Inflammatory macrophage treated with lipopolysaccharide for 1 hour (primary cell): ENCODE results near the gene TMEM232.
A peak's percentile ranks its signal among the peaks of the same experiment; 100 is the strongest.
"Not testable (repeated sequence)": the region's sequence is repeated elsewhere in the genome, so short reads cannot be mapped to it uniquely, and the experiment has no call there.

ENCODE experiments used
- DNase-seq, 2 donors: peaks; one replicate each; pipeline ENCODE4 v3.0.0-alpha.2; 2020 to 2022

The TMEM232 gene

DNA sequence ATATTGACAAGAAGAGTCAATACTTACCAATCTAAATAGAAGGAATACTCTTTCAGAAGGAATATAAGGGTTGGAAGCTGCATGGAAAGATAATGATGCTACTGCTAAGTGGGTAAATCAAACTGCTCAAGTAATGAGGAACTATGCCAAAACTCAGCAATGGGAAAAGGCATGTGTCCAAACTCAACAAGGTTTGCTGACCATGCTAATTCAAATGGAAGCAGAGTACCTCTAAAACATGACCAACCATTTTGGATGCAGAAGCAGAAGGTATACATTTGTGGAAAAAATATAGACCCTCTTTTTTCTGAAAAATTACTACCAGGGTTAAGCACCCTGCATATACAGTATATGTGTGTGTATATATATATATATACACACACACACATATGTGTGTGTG lies 21.1 kb downstream of the TMEM232 start:
- no peak for DNase-seq

- no peak for DNase-seq
Observed at GRCh38 chr5:110703481-110703880, 23.0 kb downstream of the TMEM232 start.

GRCh38 chr5:110702704-110703103 lies 23.8 kb downstream of the TMEM232 start:
- DNase-seq, result no peak

DNA sequence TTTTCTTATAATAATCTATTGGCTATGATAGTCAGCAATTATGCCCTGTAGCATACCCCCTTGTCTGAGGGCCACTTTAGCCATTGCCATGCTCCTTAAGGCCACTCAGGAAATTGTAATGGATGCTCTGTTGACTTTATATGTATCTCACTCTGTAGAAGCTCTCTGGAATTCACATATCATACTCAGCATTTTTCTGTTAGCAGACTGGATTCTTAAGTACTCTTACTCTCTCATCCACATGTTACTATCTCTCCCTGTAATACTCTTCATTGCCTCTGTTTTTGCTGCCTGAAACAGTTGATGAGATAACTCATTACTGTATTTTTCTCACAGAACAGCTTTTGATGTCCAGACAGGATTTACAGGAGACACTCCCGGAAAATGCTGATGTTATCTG lies 24.2 kb downstream of the TMEM232 start:
- DNase-seq, result no peak

DNA sequence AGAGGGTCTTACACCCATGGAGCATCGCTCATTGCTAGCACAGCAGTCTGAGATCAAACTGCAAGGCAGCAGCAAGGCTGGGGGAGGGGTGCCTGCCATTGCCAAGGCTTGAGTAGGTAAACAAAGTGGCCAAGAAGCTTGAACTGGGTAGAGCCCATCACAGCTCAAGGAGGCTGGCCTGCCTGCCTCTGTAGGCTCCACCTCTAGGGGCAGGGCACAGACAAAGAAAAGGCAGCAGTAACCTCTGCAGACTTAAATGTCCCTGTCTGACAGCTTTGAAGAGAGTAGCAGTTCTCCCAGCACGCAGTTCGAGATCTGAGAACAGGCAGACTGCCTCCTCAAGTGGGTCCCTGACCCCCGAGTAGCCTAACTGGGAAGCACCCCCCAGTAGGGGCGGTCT lies 33.8 kb downstream of the TMEM232 start:
- DNase-seq, result not testable (repeated sequence)

DNA sequence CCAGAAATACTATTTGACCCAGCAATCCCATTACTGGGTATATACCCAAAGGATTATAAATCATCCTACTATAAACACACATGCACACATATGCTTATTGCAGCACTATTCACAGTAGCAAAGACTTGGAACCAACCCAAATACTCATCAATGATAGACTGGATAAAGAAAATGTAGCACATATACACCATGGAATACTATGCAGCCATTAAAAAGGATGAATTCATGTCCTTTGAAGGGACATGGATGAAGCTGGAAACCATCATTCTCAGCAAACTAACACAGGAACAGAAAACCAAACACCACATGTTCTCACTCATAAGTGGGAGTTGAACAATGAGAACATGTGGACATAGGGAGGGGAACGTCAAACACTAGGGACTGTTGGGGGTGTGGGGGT lies 35.9 kb downstream of the TMEM232 start:
- DNase-seq, result not testable (repeated sequence)

DNA sequence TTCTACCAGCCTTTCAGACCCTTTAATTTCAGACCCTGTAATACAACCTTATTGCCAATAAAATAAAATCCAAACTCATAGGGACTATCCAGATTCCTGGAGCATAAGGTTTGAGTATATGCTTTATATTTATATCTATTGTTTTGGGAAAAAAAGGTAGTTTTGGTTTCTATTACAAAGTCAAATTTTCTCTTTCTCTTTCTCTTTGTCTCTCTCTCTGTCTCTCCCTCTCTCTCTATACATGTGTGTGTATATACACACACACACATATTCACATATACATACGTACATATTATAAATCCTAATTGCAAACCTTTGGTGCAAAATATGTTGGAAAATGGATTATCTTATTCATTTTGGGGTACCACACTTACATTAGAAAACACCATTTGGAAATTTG lies 39.0 kb downstream of the TMEM232 start:
- no peak for DNase-seq

DNA sequence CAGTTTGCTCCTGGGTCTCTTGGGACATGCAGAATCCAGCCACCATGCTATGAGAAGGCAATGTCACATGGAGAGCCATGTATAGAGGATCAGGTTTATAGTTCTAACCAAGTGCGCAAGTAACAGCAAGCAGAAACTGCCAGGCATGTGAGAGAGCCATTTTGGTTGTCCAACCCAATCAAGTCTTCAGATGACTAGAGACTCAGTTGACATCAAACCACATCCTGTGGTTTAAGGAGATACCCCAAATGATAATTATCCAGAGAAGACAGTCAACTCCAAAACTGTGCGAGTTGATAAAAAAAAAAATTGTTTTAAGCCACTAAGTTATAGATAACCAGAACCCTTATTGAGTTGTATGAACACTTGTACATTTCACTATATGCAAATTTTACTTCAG lies 40.2 kb downstream of the TMEM232 start:
- no peak for DNase-seq

- DNase-seq, result no peak
Observed at GRCh38 chr5:110681953-110682352, 44.5 kb downstream of the TMEM232 start.

GRCh38 chr5:110681109-110681508 lies 45.4 kb downstream of the TMEM232 start:
- no peak for DNase-seq

- DNase-seq, result not testable (repeated sequence)
Observed at GRCh38 chr5:110676554-110676953, 49.9 kb downstream of the TMEM232 start.

DNA sequence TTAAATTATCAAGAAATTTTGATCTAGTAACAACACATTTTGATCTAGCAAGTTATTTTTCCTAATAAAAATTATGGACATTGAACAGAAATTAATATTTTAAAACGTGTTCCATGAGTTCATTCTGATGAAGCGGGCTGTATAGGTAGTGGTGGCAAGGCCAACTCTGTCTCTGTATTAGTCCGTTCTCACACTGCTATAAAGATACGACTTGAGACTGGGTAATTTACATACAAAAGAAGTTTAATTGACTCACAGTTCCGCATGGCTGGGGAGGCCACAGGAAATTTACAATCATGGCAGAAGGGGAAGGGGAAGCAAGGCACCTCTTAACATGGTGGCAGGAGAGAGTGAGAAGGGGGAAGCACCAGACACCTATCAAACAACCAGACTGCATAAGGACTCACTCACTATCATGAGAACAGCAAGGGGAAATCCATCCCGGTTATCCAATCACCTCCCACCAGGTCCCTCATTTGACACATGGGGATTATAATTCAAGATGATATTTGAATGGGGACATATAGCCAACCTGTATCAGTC lies 61.2 kb downstream of the TMEM232 start:
- no peak for DNase-seq

DNA sequence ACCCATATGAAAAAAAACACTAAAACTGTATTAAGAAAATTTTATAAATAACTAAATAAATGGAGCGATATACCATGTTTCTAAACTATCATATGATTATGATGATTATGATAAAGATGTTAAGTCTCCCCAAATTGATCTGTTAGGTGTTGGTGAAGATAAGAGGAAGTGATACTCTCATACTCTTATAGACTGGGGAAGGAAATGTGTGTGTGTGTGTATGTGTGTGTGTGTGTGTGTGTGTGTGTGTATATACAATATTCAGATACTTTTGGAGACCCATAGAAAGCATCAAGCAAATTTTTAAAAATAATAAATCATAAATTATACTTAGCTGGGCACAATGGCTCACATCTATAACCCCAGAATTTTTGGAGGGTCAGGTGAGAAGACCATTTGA lies 62.9 kb downstream of the TMEM232 start:
- DNase-seq, result no peak

GRCh38 chr5:110658006-110658405 lies 68.5 kb downstream of the TMEM232 start:
- DNase-seq, result no peak

DNA sequence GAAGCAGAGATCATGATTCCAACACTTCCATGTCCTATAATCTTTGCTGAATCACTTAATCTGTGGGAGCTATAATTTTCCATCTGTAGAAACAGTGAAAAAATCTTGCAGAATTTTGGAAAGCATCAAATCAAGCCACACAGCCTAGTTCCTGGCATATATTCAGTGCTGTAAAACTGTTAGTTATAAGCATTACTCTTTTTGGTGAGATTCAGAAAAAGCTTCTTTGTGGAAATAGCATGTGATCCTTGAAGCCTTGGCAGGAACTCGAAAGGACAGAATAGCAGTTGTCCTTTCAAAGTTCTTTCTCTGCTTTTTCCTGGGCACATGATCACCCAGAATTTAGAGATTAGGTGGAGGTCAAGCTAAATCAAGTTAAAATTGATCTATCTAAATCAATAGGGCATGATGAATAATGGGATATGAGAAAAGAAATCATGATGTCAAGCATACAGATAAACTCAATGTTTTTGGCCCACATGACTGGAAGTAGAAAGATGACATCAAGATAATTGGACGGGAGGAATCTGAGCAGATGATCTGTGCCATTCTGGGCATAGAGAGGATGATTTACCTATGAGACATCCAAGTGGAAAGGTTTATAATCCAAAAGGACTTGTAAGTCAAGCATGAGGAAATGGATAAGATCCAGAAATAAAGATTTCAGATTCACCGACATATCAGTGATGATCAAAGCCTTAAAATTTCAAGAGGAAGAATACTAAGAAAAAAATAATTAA lies 73.1 kb downstream of the TMEM232 start:
- no peak for DNase-seq

DNA sequence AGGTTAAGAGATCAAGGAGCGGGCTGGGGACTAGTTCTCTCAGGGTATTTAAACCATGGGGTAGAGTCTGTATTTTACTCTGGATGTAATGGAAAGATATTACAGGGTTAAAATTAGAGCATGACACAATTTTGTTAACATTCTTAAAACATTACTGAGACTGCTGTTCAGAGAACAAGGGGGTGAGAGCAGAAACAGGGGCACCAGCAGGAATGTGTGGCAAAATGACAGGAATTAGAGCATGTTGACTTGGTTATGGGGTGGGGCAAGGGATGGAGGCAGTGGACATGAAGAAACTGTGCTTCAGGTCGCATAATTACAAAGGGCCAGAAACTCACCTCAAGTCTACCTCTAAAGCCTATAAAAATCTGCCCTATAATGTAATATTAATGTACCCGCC lies 75.0 kb downstream of the TMEM232 start:
- no peak for DNase-seq

- no peak for DNase-seq
Observed at GRCh38 chr5:110644357-110644756, 82.1 kb downstream of the TMEM232 start.

DNA sequence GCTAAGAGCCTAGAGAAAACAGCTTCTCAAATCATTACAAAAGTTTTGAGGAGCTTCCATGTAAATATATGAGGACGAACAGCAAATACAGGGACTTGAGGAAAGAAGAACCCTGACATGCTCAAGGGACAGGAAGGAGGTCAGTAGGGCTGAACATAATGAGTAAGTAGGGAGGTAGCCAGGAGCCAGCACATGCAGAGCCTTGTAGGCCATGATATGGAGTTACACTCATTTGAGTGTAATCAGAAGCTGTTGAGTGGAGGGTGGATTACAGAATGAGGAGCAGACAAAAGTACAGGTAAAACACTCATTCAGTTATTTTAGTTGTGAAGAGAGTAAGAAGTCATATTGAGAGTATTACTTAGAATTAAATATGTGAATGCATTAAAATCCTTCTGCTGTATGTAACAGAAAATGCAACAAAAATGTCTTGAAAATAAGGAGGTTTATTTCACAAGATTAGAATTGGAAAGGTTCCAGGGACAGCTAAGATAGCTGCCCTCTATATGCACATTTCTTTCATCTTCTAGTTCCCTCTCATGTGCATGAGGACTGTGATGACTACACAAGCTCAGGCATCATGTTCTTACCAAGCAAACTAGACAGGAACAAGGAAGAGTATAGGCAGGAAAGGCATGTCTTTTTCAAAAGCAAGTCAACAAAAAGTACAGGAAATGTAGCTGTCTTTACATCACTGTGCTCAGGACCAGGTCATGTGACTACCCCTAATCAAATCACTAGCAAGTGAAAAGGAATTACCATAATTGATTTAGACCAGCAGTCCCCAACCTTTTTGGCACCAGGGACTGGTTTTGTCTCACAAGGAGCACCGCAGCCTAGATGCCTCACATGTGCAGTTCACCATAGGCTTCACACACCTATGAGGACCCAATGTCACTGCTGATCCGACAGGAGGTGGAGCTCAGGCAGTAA lies 87.2 kb downstream of the TMEM232 start:
- DNase-seq, result no peak

- DNase-seq, result no peak
Observed at GRCh38 chr5:110634475-110634874, 92.0 kb downstream of the TMEM232 start.

- DNase-seq, result no peak
Observed at GRCh38 chr5:110631236-110631635, 95.2 kb downstream of the TMEM232 start.

- no peak for DNase-seq
Observed at GRCh38 chr5:110630350-110630749, 96.1 kb downstream of the TMEM232 start.

DNA sequence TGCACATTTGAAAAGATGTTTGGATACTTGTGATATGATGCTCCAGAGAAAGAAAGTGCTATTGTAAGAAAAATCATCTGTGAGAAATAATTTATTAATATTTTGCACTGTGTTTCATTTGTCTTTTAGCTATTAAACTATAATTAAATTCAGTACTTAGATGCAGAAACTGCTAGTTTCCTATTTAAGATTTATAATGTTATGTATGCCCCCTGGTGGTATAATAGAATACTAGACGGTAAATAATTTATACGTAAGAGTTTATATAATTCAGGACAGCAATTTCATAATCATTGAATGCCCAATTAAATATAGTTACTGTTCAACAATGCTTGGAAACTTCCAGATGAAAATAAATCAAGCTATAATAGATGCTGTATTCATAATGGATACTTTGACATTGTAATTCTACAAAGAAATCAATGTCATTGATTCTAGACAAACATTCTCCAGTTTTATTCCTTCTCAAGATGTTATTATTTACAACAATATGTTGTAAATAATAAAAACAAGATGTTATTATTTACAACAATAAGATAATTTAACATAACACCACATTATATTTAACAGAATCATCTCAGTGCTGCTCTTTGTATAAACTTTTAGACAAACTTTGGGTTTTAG lies 101.0 kb downstream of the TMEM232 start:
- peak; percentile 19 to 37 for DNase-seq

DNA sequence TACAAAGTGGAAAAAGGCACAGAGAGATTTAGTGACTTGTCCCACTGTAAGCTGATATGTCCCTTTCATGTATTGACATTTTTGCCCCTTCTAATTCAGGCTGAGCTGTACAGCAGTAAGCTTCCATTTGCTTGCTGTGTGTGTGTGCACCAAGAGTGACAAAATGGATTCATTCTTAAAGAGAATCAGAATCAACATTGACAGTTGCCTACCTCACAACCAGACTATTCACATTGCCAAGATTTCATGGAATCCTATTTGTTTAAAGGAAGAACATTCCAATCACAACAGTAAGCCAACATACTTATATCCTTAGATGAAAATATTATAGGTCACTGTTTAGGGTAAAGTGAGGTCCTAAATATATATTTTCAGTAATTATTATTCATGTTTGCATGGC lies 102.6 kb downstream of the TMEM232 start:
- DNase-seq, result no peak
